ENCODE measurements around the gene OR8G1. TPM values are rescaled to one million over a fixed set of nuclear protein-coding genes. Genes with fewer than 3 reads are reported as not detected.

OR8G1 gene
- total and polyA plus RNA-seq, 9 of the 15 experiments (the other 6 are each of a cell fraction or from before 2014, with no cell fraction given), result 0.03 to 1.4 (median 0.51) TPM; not detected in 1

DNA sequence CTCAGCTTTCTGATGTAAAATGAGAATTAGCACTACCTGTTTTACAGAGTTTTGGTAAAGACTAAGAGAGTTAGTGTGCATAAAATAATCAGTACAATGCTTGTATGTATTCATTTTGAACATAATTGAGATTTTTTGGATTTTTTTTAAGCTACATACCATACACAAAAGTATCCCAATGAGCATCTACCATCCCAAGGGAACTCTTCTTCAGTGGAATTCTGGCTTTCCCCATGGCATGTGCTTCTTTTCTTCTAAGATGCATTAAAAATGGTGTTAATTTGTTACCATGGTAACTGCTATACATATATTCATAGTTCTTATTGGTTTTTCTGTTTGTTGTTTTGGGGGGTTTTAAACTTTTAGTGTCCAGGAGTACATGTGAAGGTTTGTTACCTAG, 55.1 kb downstream of the OR8G1 start:
- H3K27me3 ChIP-seq (ENCODE audit: control insufficient read depth in 2 of 2, insufficient read depth in 2 of 2, low read length in 2 of 2), result no peaks in the 10 kb centered on the region
- peak; percentile 74 for TF ChIP-seq RFX1 (IDR thresholded peaks at IDR 0.05)
- TF ChIP-seq SMARCB1 (IDR thresholded peaks at IDR 0.05; ENCODE audit: insufficient read length, low read depth), result no peak
- H3K4me3 ChIP-seq, result no peak overlapping the region
- no peak overlapping the region for H2AFZ ChIP-seq (ENCODE audit: low read depth, low read length)
- ATAC-seq (no peak), DNase-seq (ENCODE audit: extremely low read depth in 1 of 4, low spot score in 3 of 4) (no peak), FAIRE-seq (no peak)
- POLR2A ChIA-PET, result no interaction called here
- H4K20me1 ChIP-seq (replicated peaks; ENCODE audit: control insufficient read depth, insufficient read depth, low read length), result no peaks in the 10 kb centered on the region
- no TSS peak for BruUV-seq (replicated peaks)
- in situ Hi-C loops (cut with MboI) (no loop called here), intact Hi-C loops (cut with micrococcal nuclease) (no loop called here)
- no peaks in the 10 kb centered on the region for H3K79me2 ChIP-seq (ENCODE audit: control insufficient read depth, insufficient read depth, low read length)
- H3K4me2 ChIP-seq (ENCODE audit: insufficient read depth, low read length), result no peak overlapping the region
- H3K4me1 ChIP-seq (replicated peaks in 1 of 2; ENCODE audit: control insufficient read depth in 2 of 2, insufficient read depth in 2 of 2, low read length in 2 of 2), result no peaks in the 10 kb centered on the region
- CTCF ChIA-PET (ENCODE audit: low intra/inter-chr PET ratio), result no interaction called here
- H3K9me1 ChIP-seq (ENCODE audit: control insufficient read depth, insufficient read depth, low read length), result no peaks in the 10 kb centered on the region
- 0 out of 3 replicates have a peak, but pooled peaks cover 3% of the 10 kb centered on the region for H3K36me3 ChIP-seq (ENCODE audit: control insufficient read depth, insufficient read depth, low read length)
- H3K27ac ChIP-seq (ENCODE audit: extremely low read depth, low read depth, low read length), result no peak overlapping the region
- H3K9me3 ChIP-seq (replicated peaks; ENCODE audit: control insufficient read depth, insufficient read depth, low read depth, low read length), result no peaks in the 10 kb centered on the region
- H3K9ac ChIP-seq (ENCODE audit: insufficient read depth in 1 of 2, low read depth in 2 of 2, low read length in 2 of 2), result no peak overlapping the region

DNA sequence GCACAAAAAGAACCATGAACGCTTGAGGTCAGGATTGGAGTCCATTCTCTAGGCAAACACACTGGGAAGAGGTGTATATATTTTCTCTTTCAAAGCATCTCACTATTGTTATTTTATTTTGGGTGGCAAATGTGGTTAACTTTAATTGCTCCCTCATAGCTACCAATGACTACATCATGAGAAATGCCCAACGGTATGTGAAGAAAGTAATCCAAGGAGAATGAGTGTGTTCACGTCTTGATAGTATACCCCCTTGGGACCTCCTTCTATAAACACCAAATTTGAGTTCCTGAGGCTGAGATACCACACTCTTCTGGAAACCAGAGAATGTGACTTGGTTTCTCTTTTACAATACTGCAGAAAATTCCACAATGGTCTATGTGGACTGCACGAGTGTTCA, 57.0 kb downstream of the OR8G1 start:
- H3K36me3 ChIP-seq (ENCODE audit: control insufficient read depth, insufficient read depth, low read length), result 0 out of 3 replicates have a peak, but pooled peaks cover 3% of the 10 kb centered on the region
- no TSS peak for BruUV-seq (replicated peaks)
- no peak overlapping the region for H3K4me3 ChIP-seq
- H3K4me1 ChIP-seq (replicated peaks in 1 of 2; ENCODE audit: control insufficient read depth in 2 of 2, insufficient read depth in 2 of 2, low read length in 2 of 2), result no peaks in the 10 kb centered on the region
- intact Hi-C loops (cut with micrococcal nuclease) (no loop called here), in situ Hi-C loops (cut with MboI) (no loop called here)
- ChIA-PET POLR2A (no interaction called here), CTCF (ENCODE audit: low intra/inter-chr PET ratio) (no interaction called here)
- H3K9me1 ChIP-seq (ENCODE audit: control insufficient read depth, insufficient read depth, low read length), result no peaks in the 10 kb centered on the region
- FAIRE-seq (peak; percentile 23), ATAC-seq (no peak), DNase-seq (ENCODE audit: extremely low read depth in 1 of 4, low spot score in 3 of 4) (no peak)
- no peak overlapping the region for H2AFZ ChIP-seq (ENCODE audit: low read depth, low read length)
- no peaks in the 10 kb centered on the region for H3K79me2 ChIP-seq (ENCODE audit: control insufficient read depth, insufficient read depth, low read length)
- no peaks in the 10 kb centered on the region for H3K9me3 ChIP-seq (replicated peaks; ENCODE audit: control insufficient read depth, insufficient read depth, low read depth, low read length)
- H3K27ac ChIP-seq (ENCODE audit: extremely low read depth, low read depth, low read length), result no peak overlapping the region
- no peak overlapping the region for H3K9ac ChIP-seq (ENCODE audit: insufficient read depth in 1 of 2, low read depth in 2 of 2, low read length in 2 of 2)
- WGBS (ENCODE audit: insufficient coverage, low coverage, missing lambda C conversion rate), result 74% methylated on average over 4 of the region's 4 CpGs
- H3K4me2 ChIP-seq (ENCODE audit: insufficient read depth, low read length), result no peak overlapping the region
- H3K27me3 ChIP-seq (ENCODE audit: control insufficient read depth in 2 of 2, insufficient read depth in 2 of 2, low read length in 2 of 2), result no peaks in the 10 kb centered on the region
- no peaks in the 10 kb centered on the region for H4K20me1 ChIP-seq (replicated peaks; ENCODE audit: control insufficient read depth, insufficient read depth, low read length)
- TF ChIP-seq CBFA2T2 (conservative IDR thresholded peaks at IDR 0.05), result no peak
- no peak for TF ChIP-seq MIER1 (IDR thresholded peaks at IDR 0.05; ENCODE audit: low read depth)
- no peak for TF ChIP-seq ZNF146 (CRISPR knock-in tag; IDR thresholded peaks at IDR 0.05; ENCODE audit: unreplicated experiment)
- TF ChIP-seq, protein P1, sequence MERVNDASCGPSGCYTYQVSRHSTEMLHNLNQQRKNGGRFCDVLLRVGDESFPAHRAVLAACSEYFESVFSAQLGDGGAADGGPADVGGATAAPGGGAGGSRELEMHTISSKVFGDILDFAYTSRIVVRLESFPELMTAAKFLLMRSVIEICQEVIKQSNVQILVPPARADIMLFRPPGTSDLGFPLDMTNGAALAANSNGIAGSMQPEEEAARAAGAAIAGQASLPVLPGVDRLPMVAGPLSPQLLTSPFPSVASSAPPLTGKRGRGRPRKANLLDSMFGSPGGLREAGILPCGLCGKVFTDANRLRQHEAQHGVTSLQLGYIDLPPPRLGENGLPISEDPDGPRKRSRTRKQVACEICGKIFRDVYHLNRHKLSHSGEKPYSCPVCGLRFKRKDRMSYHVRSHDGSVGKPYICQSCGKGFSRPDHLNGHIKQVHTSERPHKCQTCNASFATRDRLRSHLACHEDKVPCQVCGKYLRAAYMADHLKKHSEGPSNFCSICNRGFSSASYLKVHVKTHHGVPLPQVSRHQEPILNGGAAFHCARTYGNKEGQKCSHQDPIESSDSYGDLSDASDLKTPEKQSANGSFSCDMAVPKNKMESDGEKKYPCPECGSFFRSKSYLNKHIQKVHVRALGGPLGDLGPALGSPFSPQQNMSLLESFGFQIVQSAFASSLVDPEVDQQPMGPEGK (CRISPR knock-in tag; IDR thresholded peaks at IDR 0.05; ENCODE audit: borderline replicate concordance), result no peak
- no peak for TF ChIP-seq LEF1 (IDR thresholded peaks at IDR 0.05)
- TF ChIP-seq CBX3 (IDR thresholded peaks at IDR 0.05; ENCODE audit: borderline replicate concordance in 1 of 2, low read length in 2 of 2), result no peak
- no peak for TF ChIP-seq ZNF324 (CRISPR knock-in tag; IDR thresholded peaks at IDR 0.05)
- TF ChIP-seq, protein P2, sequence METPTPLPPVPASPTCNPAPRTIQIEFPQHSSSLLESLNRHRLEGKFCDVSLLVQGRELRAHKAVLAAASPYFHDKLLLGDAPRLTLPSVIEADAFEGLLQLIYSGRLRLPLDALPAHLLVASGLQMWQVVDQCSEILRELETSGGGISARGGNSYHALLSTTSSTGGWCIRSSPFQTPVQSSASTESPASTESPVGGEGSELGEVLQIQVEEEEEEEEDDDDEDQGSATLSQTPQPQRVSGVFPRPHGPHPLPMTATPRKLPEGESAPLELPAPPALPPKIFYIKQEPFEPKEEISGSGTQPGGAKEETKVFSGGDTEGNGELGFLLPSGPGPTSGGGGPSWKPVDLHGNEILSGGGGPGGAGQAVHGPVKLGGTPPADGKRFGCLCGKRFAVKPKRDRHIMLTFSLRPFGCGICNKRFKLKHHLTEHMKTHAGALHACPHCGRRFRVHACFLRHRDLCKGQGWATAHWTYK (CRISPR knock-in tag; IDR thresholded peaks at IDR 0.05), result no peak
- TF ChIP-seq, protein P3, sequence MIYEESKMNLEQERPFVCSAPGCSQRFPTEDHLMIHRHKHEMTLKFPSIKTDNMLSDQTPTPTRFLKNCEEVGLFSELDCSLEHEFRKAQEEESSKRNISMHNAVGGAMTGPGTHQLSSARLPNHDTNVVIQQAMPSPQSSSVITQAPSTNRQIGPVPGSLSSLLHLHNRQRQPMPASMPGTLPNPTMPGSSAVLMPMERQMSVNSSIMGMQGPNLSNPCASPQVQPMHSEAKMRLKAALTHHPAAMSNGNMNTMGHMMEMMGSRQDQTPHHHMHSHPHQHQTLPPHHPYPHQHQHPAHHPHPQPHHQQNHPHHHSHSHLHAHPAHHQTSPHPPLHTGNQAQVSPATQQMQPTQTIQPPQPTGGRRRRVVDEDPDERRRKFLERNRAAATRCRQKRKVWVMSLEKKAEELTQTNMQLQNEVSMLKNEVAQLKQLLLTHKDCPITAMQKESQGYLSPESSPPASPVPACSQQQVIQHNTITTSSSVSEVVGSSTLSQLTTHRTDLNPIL (CRISPR knock-in tag; IDR thresholded peaks at IDR 0.05), result no peak
- no peak for TF ChIP-seq CBFB (CRISPR knock-in tag; IDR thresholded peaks at IDR 0.05)
- TF ChIP-seq ZNF444 (CRISPR knock-in tag; IDR thresholded peaks at IDR 0.05), result no peak
- no peak for TF ChIP-seq TCF3 (CRISPR knock-in tag; IDR thresholded peaks at IDR 0.05)

Measured in K562 (cell line).